Activated T-helper 2 cell treated with anti-CD3 and anti-CD28 coated beads, Interferon-gamma antibody, Interleukin-2, Interleukin-4, amounts not matched to agents 10 μg/mL and 5 μg/mL and 100 μg/mL, durations not matched to agents 14 hours and 24 hours and 36 hours (primary cell): ENCODE data around the gene KCNJ14. TPM values are rescaled to one million over a fixed set of nuclear protein-coding genes. Genes with fewer than 3 reads are reported as not detected.

Source experiments
- DNase-seq: peaks from one replicate; pipeline ENCODE4 v3.0.0; 2021; ENCODE audit warnings: low spot score
- H3K27ac Mint-ChIP-seq: one replicate; pipeline ENCODE4 v1.8.0; 2021; ENCODE audit warnings: mixed read lengths
- H3K27me3 Mint-ChIP-seq: one replicate; pipeline ENCODE4 v1.8.0; 2021; ENCODE audit warnings: low read depth, mixed read lengths
- H3K36me3 Mint-ChIP-seq: one replicate; pipeline ENCODE4 v1.8.0; 2021; ENCODE audit warnings: low read depth, mixed read lengths
- H3K4me1 Mint-ChIP-seq: one replicate; pipeline ENCODE4 v1.8.0; 2021; ENCODE audit warnings: low read depth, mixed read lengths
- H3K4me3 Mint-ChIP-seq: one replicate; pipeline ENCODE4 v1.8.0; 2021; ENCODE audit warnings: low read depth, mild to moderate bottlenecking, moderate library complexity, mixed read lengths
- H3K9me3 Mint-ChIP-seq: one replicate; pipeline ENCODE4 v1.8.0; 2021; ENCODE audit warnings: mixed read lengths
- intact Hi-C: fragments of 100-400 bp; cut with micrococcal nuclease; formaldehyde crosslinking; loops from one replicate; pipeline ENCODE4 v1.15.1; 2023
- total RNA-seq: library from RNA; stranded (reverse); gene quantifications from 2 replicates; pipeline ENCODE4 v1.2.3, GENCODE V29; 2022

The KCNJ14 gene
- total RNA-seq, 1 donor from 2014 or later: 2.1 TPM

DNA sequence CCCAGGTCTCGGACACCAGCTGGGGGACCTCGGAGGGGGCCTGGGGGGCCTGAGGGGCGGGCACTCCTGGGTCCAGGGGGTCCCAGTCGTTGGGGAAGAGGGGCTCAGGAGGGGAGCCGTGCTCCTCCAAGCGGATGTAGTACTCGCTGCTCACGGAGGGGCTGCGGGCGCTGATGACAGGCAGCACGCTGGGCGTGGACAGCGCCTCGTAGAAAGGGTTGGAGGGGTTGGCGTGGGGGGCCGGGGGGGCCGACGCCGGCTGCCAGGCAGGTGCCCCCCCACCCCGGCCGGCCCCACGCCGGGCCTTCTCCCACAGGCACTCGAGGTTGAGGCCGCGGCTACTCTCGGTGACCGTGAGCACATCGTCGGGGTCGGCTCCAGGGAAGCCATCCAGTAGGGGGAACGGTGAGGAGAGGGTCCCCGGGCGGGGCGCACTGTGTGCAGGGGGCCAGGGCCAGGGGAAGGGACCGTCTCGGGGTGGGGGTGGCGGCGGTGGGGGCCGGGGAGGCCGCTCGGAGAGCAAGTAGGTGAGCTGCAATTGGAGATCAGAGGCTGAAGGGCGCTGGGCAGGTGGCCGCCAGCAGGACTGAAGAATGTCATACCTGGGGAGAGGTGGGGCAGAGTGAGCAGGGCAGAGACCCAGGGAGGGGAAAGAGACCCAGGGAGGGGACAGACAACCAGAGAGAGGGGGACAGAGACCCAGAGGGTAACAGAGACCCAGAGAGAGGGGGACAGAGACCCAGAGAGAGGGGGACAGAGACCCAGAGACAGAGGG lies 44.1 kb downstream of the KCNJ14 start:
- peaks cover 10% of the 10 kb centered on the region for H3K4me1 Mint-ChIP-seq
- H3K36me3 Mint-ChIP-seq: no peaks in the 10 kb centered on the region
- H3K9me3 Mint-ChIP-seq: no peaks in the 10 kb centered on the region
- H3K4me3 Mint-ChIP-seq: no peak overlapping the region
- H3K27ac Mint-ChIP-seq: no peak overlapping the region
- DNase-seq: no peak
- intact Hi-C loops: no loop called here
- H3K27me3 Mint-ChIP-seq: peaks cover 21% of the 10 kb centered on the region

DNA sequence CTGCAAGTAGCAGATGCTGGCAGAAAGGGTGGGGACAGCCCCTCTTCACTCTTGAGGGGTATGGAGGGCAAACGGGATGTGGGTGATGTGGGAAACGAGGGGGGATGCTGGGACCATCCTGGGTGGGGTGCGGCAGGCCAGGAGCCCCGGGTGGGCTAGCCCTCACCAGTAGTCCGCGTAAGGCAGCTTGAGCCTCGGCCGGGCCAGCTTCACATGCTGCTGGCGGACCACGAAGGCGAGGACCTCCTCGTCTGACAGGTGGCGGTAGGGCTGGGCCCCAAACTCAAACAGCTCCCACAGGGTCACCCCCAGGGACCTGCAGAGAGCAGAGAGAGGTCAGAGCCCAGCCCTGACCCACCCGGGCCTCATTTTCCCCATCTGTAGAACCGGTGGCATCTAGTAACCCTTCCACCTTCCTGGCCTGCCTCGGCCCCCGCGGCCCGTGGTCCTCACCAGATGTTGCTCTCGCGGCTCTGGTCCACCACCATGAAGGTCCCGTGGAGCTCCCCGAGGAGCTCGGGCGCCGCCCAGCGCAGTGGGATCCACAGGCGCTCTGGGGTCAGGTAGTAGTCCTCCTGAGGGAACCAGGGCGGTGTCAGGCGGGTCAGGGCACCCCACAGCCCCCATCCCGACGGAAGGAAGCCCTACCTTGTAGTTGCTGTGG lies 45.6 kb downstream of the KCNJ14 start:
- H3K27me3 Mint-ChIP-seq: peaks cover 6% of the 10 kb centered on the region
- H3K36me3 Mint-ChIP-seq: no peaks in the 10 kb centered on the region
- H3K9me3 Mint-ChIP-seq: no peaks in the 10 kb centered on the region
- H3K4me1 Mint-ChIP-seq: peaks cover 6% of the 10 kb centered on the region
- intact Hi-C loops: no loop called here
- H3K27ac Mint-ChIP-seq: no peak overlapping the region
- DNase-seq: no peak
- H3K4me3 Mint-ChIP-seq: peak overlapping the region; percentile 55

GRCh38 chr19:48501494-48502349 lies 46.3 kb downstream of the KCNJ14 start:
- Mint-ChIP-seq H3K9me3 (no peaks in the 10 kb centered on the region), H3K27ac (no peak overlapping the region), H3K4me3 (peak overlapping the region; percentile 55), H3K27me3 (peaks cover 6% of the 10 kb centered on the region), H3K4me1 (peaks cover 6% of the 10 kb centered on the region), H3K36me3 (no peaks in the 10 kb centered on the region)
- intact Hi-C loops: no loop called here
- DNase-seq: peak; percentile 62

GRCh38 chr19:48502350-48503018 lies 47.1 kb downstream of the KCNJ14 start:
- Mint-ChIP-seq H3K27me3 (peaks cover 2% of the 10 kb centered on the region), H3K36me3 (no peaks in the 10 kb centered on the region), H3K27ac (no peak overlapping the region), H3K9me3 (no peaks in the 10 kb centered on the region), H3K4me1 (peaks cover 6% of the 10 kb centered on the region), H3K4me3 (no peak overlapping the region)
- DNase-seq: no peak
- intact Hi-C loops: no loop called here

GRCh38 chr19:48506138-48506733 lies 50.9 kb downstream of the KCNJ14 start:
- intact Hi-C loops: loop anchor here (1.0 to 2.0 kb wide), 2 partner anchors 78 to 103 kb away; no protein-coding TSS in a partner anchor
- Mint-ChIP-seq H3K27me3 (no peaks in the 10 kb centered on the region), H3K36me3 (no peaks in the 10 kb centered on the region), H3K4me1 (peaks cover 15% of the 10 kb centered on the region), H3K4me3 (no peak overlapping the region), H3K27ac (no peak overlapping the region), H3K9me3 (no peaks in the 10 kb centered on the region)
- DNase-seq: no peak

- intact Hi-C loops: loop anchor here (2.0 kb wide), 1 partner anchor 101 kb away; no protein-coding TSS in a partner anchor
- no peak overlapping the region for H3K4me3 Mint-ChIP-seq
- peaks cover 10% of the 10 kb centered on the region for H3K4me1 Mint-ChIP-seq
- H3K27ac Mint-ChIP-seq: no peak overlapping the region
- H3K36me3 Mint-ChIP-seq: no peaks in the 10 kb centered on the region
- DNase-seq: no peak
- no peaks in the 10 kb centered on the region for H3K9me3 Mint-ChIP-seq
- H3K27me3 Mint-ChIP-seq: no peaks in the 10 kb centered on the region
These were observed 52.6 kb downstream of the KCNJ14 start for GRCh38 chr19:48507911-48508439.

DNA sequence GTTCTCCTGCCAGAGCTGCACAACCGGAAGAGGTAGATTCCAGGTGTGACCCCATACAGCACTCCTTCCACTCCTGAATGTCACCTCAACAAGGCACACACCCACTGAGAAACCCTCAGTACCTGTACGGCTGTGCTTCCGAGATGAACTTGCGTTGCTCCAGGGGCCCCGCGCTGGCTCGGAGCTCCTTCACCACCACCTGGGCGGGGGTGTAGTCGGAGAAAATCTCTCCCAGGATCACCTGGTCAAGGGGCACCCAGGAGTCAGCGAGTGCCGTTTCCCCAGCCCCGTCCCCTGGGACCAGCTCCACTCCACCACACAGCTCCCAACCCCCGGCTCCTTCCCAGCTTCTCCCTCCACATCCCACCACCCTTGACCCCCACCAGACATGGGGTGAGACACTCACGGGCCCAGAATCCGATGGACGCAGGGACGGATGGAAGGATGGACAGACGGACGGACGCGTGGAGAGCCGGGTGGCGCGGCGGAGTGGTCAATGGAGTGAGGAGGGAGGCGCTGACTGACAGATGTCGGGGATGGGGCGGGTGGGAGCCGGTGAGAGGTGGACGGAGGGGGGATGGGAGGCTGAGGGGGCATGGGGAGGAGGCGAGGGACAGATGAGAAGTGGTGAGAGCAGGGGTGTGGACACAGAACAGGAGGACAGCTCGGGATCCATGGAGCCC lies 53.5 kb downstream of the KCNJ14 start:
- no peaks in the 10 kb centered on the region for H3K36me3 Mint-ChIP-seq
- H3K27me3 Mint-ChIP-seq: no peaks in the 10 kb centered on the region
- intact Hi-C loops: no loop called here
- H3K27ac Mint-ChIP-seq: no peak overlapping the region
- peaks cover 11% of the 10 kb centered on the region for H3K4me1 Mint-ChIP-seq
- H3K9me3 Mint-ChIP-seq: no peaks in the 10 kb centered on the region
- no peak overlapping the region for H3K4me3 Mint-ChIP-seq
- no peak for DNase-seq

DNA sequence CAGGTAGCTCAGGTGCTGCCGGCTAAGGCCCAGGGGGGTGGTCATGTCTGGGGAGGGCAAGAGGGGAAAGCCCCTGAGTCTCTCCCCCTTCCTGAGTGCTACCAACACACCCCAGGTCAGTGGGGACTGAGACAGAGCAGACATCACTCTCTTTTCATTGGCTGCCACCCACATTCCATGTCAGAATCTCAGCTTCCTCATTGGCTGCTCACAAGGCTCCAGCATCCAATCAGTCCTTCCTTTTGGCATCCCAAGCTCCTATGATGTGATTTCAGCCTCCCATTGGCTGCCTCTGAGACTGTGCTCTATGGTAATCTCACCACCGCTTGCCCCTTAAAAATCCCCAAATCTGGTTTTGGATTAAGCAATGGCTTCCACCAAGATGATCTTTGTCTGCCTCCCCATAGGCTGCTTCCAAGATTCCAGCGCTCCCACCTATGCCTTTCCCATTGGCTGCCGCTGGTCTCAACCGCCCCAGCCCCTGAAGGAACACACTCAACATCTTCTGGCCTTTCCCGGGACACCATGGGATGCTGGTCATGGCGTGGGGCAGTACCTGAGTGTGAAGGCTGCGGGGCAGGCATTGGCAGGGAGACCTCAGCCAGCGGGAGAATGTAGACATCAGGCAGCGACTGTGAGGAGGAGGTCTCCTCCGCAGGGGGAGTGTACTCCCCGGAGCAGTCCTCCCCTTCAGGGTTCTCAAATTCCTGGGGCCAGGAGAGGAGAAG lies 54.3 kb downstream of the KCNJ14 start:
- Mint-ChIP-seq H3K4me3 (peak overlapping the region; percentile 3), H3K36me3 (no peaks in the 10 kb centered on the region), H3K9me3 (no peaks in the 10 kb centered on the region), H3K27ac (no peak overlapping the region), H3K4me1 (peaks cover 13% of the 10 kb centered on the region), H3K27me3 (no peaks in the 10 kb centered on the region)
- intact Hi-C loops: loop anchor here (2.0 to 5.0 kb wide), 3 partner anchors 65 to 187 kb away; partner anchors contain the start of genes GRWD1 and TMEM143
- no peak for DNase-seq

GRCh38 chr19:48510421-48511268 lies 55.3 kb downstream of the KCNJ14 start:
- peak; percentile 66 for DNase-seq
- intact Hi-C loops: loop anchor here (2.0 to 5.0 kb wide), 3 partner anchors 66 to 188 kb away; partner anchors contain the start of genes GRWD1 and TMEM143
- Mint-ChIP-seq H3K36me3 (no peaks in the 10 kb centered on the region), H3K27ac (no peak overlapping the region), H3K9me3 (no peaks in the 10 kb centered on the region), H3K4me1 (peaks cover 13% of the 10 kb centered on the region), H3K27me3 (no peaks in the 10 kb centered on the region), H3K4me3 (peak overlapping the region; percentile 80)

DNA sequence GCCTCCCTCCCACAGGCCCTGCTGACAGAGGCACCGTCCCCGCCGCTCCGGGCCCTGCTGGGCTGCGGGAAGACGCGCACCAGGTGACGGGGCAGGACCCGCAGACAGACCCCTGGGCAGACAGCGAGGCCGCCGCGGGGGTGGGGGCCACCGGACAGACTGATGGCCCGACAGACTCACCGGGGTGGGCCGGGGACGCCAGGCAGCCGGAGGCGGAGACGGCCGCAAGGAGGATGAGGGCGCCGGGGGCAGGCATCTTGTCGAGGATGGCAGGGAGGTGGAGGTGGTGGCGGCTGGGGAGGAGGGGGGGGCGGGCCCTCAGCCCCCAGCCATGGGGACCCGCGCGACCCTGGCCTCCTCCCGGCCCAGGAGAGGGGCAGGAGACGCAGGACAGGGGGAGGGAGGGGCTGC lies 56.0 kb downstream of the KCNJ14 start:
- no peaks in the 10 kb centered on the region for H3K9me3 Mint-ChIP-seq
- no peak overlapping the region for H3K27ac Mint-ChIP-seq
- DNase-seq: no peak
- no peaks in the 10 kb centered on the region for H3K36me3 Mint-ChIP-seq
- intact Hi-C loops: loop anchor here (2.0 to 5.0 kb wide), 3 partner anchors 67 to 189 kb away; partner anchors contain the start of genes GRWD1 and TMEM143
- H3K4me1 Mint-ChIP-seq: peaks cover 13% of the 10 kb centered on the region
- no peak overlapping the region for H3K4me3 Mint-ChIP-seq
- H3K27me3 Mint-ChIP-seq: no peaks in the 10 kb centered on the region
